Measurements from ENCODE around the gene SPATA24. TPM values are rescaled to one million over a fixed set of nuclear protein-coding genes. Genes with fewer than 3 reads are reported as not detected.

Gene SPATA24
- total and polyA plus RNA-seq, 2 of the 13 experiments (the other 11 are each of a cell fraction or from before 2014, with no cell fraction given), result 6.0 to 11.1 TPM

GRCh38 chr5:139439013-139439903 lies 35.4 kb upstream of the SPATA24 start, which contains the start of gene DNAJC18 (continued):
- no peak for TF ChIP-seq HBP1 (CRISPR knock-in tag; IDR thresholded peaks at IDR 0.05; ENCODE audit: low read depth)
- 0 out of 2 replicates have a peak, but pooled peaks have one; percentile 58 for TF ChIP-seq SNAI1 (CRISPR knock-in tag; IDR thresholded peaks at IDR 0.05; ENCODE audit: borderline replicate concordance)
- TF ChIP-seq ZBTB2 (CRISPR knock-in tag; IDR thresholded peaks at IDR 0.05; ENCODE audit: low read depth), result no peak
- peak; percentile 23; the same call in 1 of the 2 replicates for TF ChIP-seq ZNF281 (CRISPR knock-in tag; IDR thresholded peaks at IDR 0.05; ENCODE audit: borderline replicate concordance)
- no peak; the same call in 1 of the 2 replicates for TF ChIP-seq ZNF414 (CRISPR knock-in tag; IDR thresholded peaks at IDR 0.05)
- no peak for TF ChIP-seq NFE2L2 (IDR thresholded peaks at IDR 0.05; ENCODE audit: low read length)
- TF ChIP-seq SIX1 (CRISPR knock-in tag; IDR thresholded peaks at IDR 0.05; ENCODE audit: borderline replicate concordance), result no peak
- no peak for TF ChIP-seq NFIB (CRISPR knock-in tag; IDR thresholded peaks at IDR 0.05; ENCODE audit: borderline replicate concordance)
- peak; percentile 74; the same call in 1 of the 2 replicates for TF ChIP-seq HDAC1 (CRISPR knock-in tag; IDR thresholded peaks at IDR 0.05)
- TF ChIP-seq AFF4 (CRISPR knock-in tag; IDR thresholded peaks at IDR 0.05), result no peak
- TF ChIP-seq ZNF501 (CRISPR knock-in tag; IDR thresholded peaks at IDR 0.05), result peak; percentile 81
- TF ChIP-seq ZKSCAN8 (CRISPR knock-in tag; IDR thresholded peaks at IDR 0.05; ENCODE audit: borderline replicate concordance), result no peak
- no peak for TF ChIP-seq GATA4 (IDR thresholded peaks at IDR 0.05; ENCODE audit: borderline replicate concordance, low read depth)
- TF ChIP-seq FOXC1 (CRISPR knock-in tag; IDR thresholded peaks at IDR 0.05; ENCODE audit: borderline replicate concordance), result no peak

Data from HepG2 (cell line).